ENCODE measurements around the gene GRK5. TPM values are rescaled to one million over a fixed set of nuclear protein-coding genes. Genes with fewer than 3 reads are reported as not detected.
A peak's percentile ranks its signal among the peaks of the same experiment; 100 is the strongest.

The GRK5 gene
- total and polyA plus RNA-seq, 9 of the 15 experiments (the other 6 are each of a cell fraction or from before 2014, with no cell fraction given), result 0.46 to 0.83 (median 0.67) TPM; not detected in 2

GRCh38 chr10:119500123-119500795 is 292.9 kb downstream of the GRK5 start:
- no peak overlapping the region for H3K27ac ChIP-seq (ENCODE audit: extremely low read depth, low read depth, low read length)
- 68% methylated on average over 5 of the region's 8 CpGs for WGBS (ENCODE audit: insufficient coverage, low coverage, missing lambda C conversion rate)
- DNase-seq (ENCODE audit: extremely low read depth in 1 of 4, low spot score in 3 of 4) (no peak), ATAC-seq (no peak), FAIRE-seq (no peak)
- no peaks in the 10 kb centered on the region for H3K79me2 ChIP-seq (ENCODE audit: control insufficient read depth, insufficient read depth, low read length)
- H4K20me1 ChIP-seq (replicated peaks; ENCODE audit: control insufficient read depth, insufficient read depth, low read length), result no peaks in the 10 kb centered on the region
- H3K4me3 ChIP-seq, result no peak overlapping the region
- CTCF ChIA-PET (ENCODE audit: low intra/inter-chr PET ratio), result no interaction called here
- in situ Hi-C loops (cut with MboI) (no loop called here), intact Hi-C loops (cut with micrococcal nuclease) (no loop called here)
- no peak overlapping the region for H3K4me2 ChIP-seq (ENCODE audit: insufficient read depth, low read length)
- no peaks in the 10 kb centered on the region for H3K9me3 ChIP-seq (replicated peaks; ENCODE audit: control insufficient read depth, insufficient read depth, low read depth, low read length)
- H3K9ac ChIP-seq (ENCODE audit: insufficient read depth in 1 of 2, low read depth in 2 of 2, low read length in 2 of 2), result no peak overlapping the region
- POLR2A ChIA-PET, result no interaction called here
- no peaks in the 10 kb centered on the region for H3K9me1 ChIP-seq (ENCODE audit: control insufficient read depth, insufficient read depth, low read length)
- H3K36me3 ChIP-seq (ENCODE audit: control insufficient read depth, insufficient read depth, low read length), result peaks cover 39% of the 10 kb centered on the region; the same call in 2 of the 3 replicates
- no peaks in the 10 kb centered on the region for H3K27me3 ChIP-seq (ENCODE audit: control insufficient read depth in 2 of 2, insufficient read depth in 2 of 2, low read length in 2 of 2)
- H2AFZ ChIP-seq (ENCODE audit: low read depth, low read length), result no peak overlapping the region
- no TSS peak for BruUV-seq (replicated peaks)
- no peaks in the 10 kb centered on the region; a peak in 1 of 5 replicates for H3K4me1 ChIP-seq (replicated peaks in 1 of 2; ENCODE audit: control insufficient read depth in 2 of 2, insufficient read depth in 2 of 2, low read length in 2 of 2)
- TF ChIP-seq ILF3 (IDR thresholded peaks at IDR 0.05; ENCODE audit: borderline replicate concordance) (no peak), PBX2 (CRISPR knock-in tag; IDR thresholded peaks at IDR 0.05; ENCODE audit: low read depth) (no peak), PBX2 (tag; conservative IDR thresholded peaks at IDR 0.05; ENCODE audit: low read depth) (peak; percentile 38)

Measured in K562 (cell line).